ENCODE measurements around the gene CRACR2B. TPM values are rescaled to one million over a fixed set of nuclear protein-coding genes. Genes with fewer than 3 reads are reported as not detected.

The CRACR2B gene
- total RNA-seq, 1 donor from 2014 or later, result 50.9 TPM

GRCh38 chr11:833114-833791 lies 5.5 kb downstream of the CRACR2B start:
- Mint-ChIP-seq H3K4me1 (ENCODE audit: low read depth) (peaks cover 6% of the 10 kb centered on the region), H3K9me3 (ENCODE audit: low read depth) (no peaks in the 10 kb centered on the region), H3K27me3 (peaks cover 28% of the 10 kb centered on the region), H3K4me3 (ENCODE audit: low read depth) (peak overlapping the region; percentile 68), H3K27ac (no peak overlapping the region), H3K36me3 (ENCODE audit: insufficient read depth) (no peaks in the 10 kb centered on the region)
- TF ChIP-seq CTCF (IDR thresholded peaks at IDR 0.05; ENCODE audit: unreplicated experiment), result no peak
- peak; percentile 44 for DNase-seq (ENCODE audit: low spot score, unreplicated experiment)

GRCh38 chr11:833849-834311 lies 6.2 kb downstream of the CRACR2B start:
- peaks cover 6% of the 10 kb centered on the region for H3K4me1 Mint-ChIP-seq (ENCODE audit: low read depth)
- H3K27ac Mint-ChIP-seq, result peak overlapping the region; percentile 59
- peaks cover 21% of the 10 kb centered on the region for H3K27me3 Mint-ChIP-seq
- H3K9me3 Mint-ChIP-seq (ENCODE audit: low read depth), result no peaks in the 10 kb centered on the region
- no peak for DNase-seq (ENCODE audit: low spot score, unreplicated experiment)
- peak overlapping the region; percentile 68 for H3K4me3 Mint-ChIP-seq (ENCODE audit: low read depth)
- TF ChIP-seq CTCF (IDR thresholded peaks at IDR 0.05; ENCODE audit: unreplicated experiment), result no peak
- no peaks in the 10 kb centered on the region for H3K36me3 Mint-ChIP-seq (ENCODE audit: insufficient read depth)

GRCh38 chr11:834371-835316 lies 6.9 kb downstream of the CRACR2B start:
- Mint-ChIP-seq H3K4me3 (ENCODE audit: low read depth) (peak overlapping the region; percentile 68), H3K36me3 (ENCODE audit: insufficient read depth) (no peaks in the 10 kb centered on the region), H3K9me3 (ENCODE audit: low read depth) (no peaks in the 10 kb centered on the region), H3K4me1 (ENCODE audit: low read depth) (peaks cover 6% of the 10 kb centered on the region), H3K27me3 (peaks cover 14% of the 10 kb centered on the region), H3K27ac (peak overlapping the region; percentile 59)
- no peak for TF ChIP-seq CTCF (IDR thresholded peaks at IDR 0.05; ENCODE audit: unreplicated experiment)
- DNase-seq (ENCODE audit: low spot score, unreplicated experiment), result no peak

GRCh38 chr11:836274-836673 lies 8.6 kb downstream of the CRACR2B start:
- no peak for TF ChIP-seq CTCF (IDR thresholded peaks at IDR 0.05; ENCODE audit: unreplicated experiment)
- no peak overlapping the region for H3K4me3 Mint-ChIP-seq (ENCODE audit: low read depth)
- H3K27ac Mint-ChIP-seq, result no peak overlapping the region
- H3K27me3 Mint-ChIP-seq, result peaks cover 10% of the 10 kb centered on the region
- H3K4me1 Mint-ChIP-seq (ENCODE audit: low read depth), result peaks cover 10% of the 10 kb centered on the region
- no peak for DNase-seq (ENCODE audit: low spot score, unreplicated experiment)
- no peaks in the 10 kb centered on the region for H3K36me3 Mint-ChIP-seq (ENCODE audit: insufficient read depth)
- no peaks in the 10 kb centered on the region for H3K9me3 Mint-ChIP-seq (ENCODE audit: low read depth)

- Mint-ChIP-seq H3K9me3 (ENCODE audit: low read depth) (no peaks in the 10 kb centered on the region), H3K36me3 (ENCODE audit: insufficient read depth) (no peaks in the 10 kb centered on the region), H3K27ac (no peak overlapping the region), H3K27me3 (peaks cover 6% of the 10 kb centered on the region), H3K4me1 (ENCODE audit: low read depth) (peaks cover 11% of the 10 kb centered on the region), H3K4me3 (ENCODE audit: low read depth) (no peak overlapping the region)
- DNase-seq (ENCODE audit: low spot score, unreplicated experiment), result no peak
- TF ChIP-seq CTCF (IDR thresholded peaks at IDR 0.05; ENCODE audit: unreplicated experiment), result no peak
Measured at GRCh38 chr11:836700-837099, 9.0 kb downstream of the CRACR2B start.

Measured in progenitor cell of endocrine pancreas (in vitro differentiated cells).